GM21381 (cell line): ENCODE data around the gene KCNQ1.

Experiments
- ATAC-seq: cut with Tn5 transposase; IDR thresholded peaks from one replicate; pipeline ENCODE4 v1.9.1; 2021; ENCODE audit warnings: mild to moderate bottlenecking, moderate library complexity; ENCODE audit not compliant: unreplicated experiment

The KCNQ1 gene

DNA sequence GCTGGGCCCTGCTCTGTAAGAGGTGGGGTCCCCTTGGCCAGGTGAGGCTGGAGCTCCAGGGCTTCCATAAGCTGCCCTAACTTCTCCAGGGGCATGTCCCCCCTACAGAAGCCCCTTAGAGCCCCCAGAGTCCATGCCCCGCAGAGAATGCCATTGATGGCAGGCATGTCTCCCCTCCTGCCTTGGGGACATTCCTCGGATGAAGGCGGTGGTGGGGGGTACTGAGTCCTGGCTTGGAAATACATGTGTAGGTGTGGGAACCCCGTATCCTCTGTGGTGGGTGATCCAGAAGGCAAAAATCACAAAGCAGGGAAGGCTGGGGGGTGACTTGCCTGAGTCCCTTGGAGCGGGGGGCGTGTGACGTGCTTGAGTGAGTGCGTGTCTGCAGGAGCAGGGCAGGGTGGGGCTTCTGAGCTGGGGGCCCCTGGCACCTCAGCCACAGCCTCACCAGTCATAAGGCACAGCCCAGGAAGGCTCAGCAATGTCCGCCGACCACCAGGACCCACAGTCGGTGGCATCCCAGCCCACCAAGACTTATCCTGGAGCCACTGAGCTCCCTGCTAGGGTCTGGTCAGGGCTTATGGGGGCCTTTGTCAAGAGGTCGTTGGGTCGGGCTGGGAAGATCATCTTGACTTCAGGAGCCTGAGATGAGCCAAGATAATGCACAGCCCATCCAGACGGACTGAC is 324.7 kb downstream of the KCNQ1 start:
- ATAC-seq = no peak

DNA sequence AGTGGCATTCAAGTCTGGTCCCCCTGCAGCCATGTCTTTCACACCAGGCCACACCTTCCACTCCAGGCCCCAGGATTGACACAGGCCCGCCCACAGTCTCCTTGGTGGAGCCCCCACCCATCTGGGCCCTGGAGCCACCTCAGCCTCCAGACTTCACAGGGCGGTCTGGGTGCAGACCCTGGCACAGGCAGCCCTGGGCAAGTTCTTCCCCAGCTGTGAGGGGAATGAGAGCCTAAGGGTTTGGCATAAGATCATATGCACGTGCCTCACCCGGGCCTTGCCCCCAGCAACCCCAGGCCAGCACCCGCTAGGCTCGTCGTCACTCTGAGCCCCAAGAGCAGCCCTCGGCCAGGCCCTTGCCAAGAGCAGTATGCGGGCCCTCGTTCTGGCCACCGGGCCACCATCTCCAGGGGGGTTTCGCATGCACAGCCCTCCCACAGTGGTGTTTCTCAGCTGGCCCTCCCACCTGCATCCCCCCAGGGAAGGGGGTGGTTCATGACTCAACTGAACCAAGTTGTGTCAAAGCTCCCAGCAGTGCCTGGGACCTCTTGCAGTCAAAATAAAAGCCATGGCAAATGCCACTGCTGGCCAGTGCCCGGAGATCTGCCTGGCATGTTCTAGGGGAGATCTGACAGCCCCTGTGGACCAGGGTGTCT is 325.4 kb downstream of the KCNQ1 start:
- no peak for ATAC-seq

DNA sequence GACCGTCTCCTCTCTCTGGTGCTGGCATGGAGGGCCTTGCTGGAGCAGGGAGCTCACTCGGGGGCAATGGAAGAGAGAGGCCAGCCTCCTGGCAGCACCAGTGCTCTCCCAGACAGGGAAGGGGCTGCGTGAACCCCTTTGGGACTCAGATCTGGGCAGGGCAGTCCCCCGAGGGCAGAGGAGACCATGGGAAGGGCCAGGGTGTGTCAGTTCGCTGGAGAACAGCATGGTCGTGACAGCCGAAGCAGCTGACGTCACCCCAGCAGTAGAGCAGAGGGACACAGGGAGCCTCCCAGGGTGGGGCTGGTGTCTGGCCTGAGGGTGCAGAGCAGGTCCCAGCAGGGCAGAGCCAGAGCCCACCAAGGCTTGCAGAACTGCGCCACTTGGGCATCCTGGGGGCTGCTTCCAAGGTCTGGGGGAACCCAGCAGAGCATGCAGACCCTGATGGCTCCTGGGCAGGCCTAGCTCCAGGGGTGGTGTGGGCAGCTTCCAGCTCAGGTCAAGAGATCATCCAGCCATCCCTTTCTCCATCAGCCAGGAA is 326.0 kb downstream of the KCNQ1 start:
- ATAC-seq = no peak

DNA sequence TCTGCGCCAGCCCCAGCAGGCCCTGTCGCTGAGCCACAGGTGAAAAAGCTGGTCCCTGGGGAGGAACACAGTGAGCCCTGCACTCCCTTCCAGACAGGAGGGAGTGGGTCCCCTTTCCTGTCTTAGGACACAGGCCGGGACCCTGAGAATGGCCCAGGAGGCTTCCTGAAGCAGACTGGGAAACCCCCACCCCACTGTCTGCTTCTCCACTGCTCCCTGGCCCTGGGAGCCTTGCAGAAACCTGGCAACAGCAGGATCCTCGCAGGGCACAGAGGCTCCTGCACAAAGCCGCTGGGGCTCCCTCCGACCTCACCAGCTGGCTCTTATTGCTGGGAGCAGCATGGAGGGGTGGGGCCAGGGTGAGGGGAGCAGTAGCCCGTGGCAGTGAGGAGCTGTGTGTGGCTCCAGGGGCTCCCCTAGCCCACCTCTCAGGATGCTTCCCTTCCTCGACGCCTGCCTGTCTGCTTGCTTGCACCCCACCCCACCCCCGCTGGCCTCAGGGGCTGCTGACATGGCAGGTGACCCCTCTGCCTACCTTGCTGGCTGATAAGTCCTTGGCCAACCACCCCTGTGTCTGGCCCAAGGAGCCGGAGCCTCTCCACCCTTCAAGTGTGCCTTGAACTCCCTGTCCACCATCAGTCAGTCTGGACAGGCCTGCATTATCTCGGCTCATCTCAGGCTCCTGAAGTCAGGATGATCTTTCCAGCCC is 327.1 kb downstream of the KCNQ1 start:
- ATAC-seq = no peak

DNA sequence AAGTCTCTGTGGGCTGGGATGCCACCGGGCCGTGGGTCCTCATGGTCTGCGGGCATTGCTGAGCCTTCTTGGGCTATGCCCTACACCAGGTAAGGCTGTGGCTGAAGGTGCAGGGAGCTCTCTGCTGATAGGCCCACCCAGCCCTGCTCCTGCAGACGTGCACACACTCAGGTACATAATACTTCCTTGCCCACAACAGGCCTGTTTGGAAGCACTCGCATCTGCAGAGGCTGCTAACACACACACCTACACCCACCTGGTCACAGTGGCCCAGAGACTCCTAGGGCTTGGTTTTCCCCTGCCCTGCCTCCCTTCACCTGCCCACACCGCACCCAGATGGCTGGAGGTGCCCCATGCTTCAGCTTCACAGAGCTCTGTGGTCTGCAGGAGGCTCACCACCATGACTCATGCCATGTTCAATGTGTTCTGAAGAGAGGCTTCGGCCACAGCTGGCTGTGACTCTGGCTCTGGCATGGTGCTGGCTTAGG is 327.8 kb downstream of the KCNQ1 start:
- no peak for ATAC-seq

DNA sequence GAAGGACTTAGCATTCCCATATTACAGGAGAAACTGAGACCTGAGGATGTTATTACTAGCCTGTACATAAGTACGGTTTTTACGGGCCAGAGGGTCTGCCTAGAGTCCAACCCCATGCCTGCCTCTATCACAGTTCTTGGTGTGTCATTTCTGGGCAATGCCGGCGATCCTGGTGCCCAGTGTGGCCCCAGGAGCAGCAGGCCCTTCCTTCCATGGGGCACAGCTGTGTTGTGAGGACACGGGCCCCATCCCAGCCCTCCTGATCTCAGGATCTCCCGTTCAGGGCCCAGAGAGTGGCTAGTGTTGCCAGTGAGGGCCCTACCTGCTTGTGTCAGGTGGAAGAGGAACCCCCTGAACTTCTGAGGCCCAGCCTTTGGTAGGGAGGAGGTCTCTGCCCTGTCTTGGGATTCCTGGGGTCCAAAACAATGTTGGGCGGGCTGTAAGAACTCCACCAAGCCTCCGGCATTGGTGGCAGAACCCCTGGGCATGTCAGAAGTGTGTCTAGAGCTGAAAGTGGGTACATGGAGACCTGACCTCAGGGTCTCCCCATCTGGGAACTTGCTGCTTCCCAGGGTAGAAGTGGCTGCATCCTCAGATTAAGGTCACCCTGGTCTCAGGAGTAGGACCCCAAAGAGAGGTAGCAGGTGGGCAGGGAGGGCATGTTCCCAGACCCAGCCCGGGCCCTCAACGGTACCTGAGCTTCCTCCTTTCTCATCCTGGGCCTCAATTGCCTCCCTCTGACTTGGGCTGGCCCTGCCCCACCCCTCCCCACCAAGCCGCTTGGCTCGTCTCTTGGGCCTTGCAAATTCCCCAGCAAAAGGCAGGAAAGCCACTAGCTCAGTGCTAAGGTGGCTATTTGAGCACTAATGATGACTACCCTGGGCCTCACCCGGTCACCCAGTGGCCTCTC is 329.6 kb downstream of the KCNQ1 start:
- no peak for ATAC-seq

DNA sequence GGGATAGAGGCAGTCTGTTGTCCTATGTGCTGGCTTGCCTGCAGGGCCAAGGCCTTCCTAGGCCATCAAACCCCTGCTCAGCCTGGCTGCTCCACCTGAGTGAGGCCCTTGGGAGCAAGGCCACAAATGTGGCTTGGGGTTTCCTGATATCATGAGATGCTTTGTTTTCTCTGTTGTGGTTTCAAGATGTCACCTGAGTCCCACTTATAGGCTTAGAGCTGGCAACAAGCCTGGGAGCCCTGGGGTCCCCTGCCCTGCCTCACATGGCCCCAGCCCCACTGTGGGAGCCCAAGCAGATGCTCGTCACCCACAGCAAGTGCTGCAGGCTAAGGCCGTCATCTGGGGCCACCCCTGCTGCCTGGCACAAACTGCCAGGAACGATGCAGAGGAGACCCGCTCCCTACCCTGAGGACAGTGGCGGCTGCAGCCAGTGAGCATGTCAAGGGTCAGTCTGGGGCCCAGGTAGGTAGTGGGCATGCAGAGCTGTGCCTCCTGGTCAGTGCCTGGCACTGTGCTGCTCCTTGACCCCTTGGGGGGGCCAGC is 330.3 kb downstream of the KCNQ1 start:
- ATAC-seq = no peak

DNA sequence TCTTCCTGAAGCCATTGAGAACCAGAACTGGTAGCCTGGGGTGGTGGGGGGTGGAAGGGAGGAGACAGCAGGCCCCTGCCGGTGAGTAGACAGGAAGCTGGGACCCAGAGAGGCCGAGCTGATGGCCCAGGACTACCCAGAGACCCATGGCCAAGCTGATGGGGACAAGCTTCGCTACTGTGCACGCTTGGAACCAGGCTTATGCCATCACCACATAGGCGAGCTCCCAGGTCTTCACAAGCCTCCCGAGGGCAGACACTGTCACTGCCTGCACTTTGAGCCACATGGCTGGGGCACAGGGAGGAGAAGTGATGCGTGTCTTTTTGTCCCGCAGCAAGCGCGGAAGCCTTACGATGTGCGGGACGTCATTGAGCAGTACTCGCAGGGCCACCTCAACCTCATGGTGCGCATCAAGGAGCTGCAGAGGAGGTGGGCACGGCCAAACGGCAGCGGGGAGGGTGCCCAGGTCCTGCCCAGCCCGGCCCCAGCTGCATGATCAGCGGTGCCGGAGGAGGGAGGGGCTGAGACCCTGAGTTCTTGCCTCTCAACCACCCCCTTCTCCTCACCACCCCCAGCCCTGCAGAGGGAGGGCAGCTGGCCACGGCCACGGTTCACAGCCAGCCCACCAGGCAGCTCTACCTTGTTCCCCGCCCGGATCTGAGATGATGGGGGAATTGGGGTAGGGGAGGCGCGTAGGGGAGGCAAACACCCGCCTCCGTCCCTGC is 331.0 kb downstream of the KCNQ1 start:
- ATAC-seq = no peak

DNA sequence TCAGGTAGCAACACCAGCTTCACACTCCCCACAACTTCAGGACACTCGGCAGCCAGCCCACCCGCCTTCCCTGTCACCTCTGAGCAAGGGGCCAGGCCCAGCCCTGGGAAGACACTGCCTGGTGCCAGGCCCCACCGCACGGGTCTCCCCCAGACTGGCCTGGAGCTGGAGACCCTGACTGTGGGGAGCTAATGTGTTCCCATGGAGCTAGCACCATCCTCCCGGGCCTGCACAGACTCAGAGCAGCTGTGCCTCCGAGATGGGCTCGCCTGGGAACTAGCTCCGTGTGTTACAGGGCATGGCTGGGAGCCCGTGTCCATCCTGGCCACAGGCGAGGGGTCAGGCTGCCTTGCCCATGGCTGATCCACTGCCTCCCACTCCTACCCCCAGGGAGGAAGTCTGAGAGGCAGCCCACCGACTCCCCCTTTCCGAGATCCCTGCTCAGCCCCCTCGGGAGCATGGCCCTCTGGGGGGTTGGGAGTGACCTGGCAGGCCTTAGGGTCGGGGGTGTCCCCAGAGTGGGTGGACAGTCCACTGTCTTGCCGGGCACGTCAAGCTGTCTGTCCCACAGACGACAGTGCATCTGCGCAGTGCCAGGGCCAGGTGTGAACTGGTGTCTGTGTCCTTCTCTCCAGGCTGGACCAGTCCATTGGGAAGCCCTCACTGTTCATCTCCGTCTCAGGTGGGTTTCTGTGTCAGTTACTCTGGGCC is 331.7 kb downstream of the KCNQ1 start:
- ATAC-seq = no peak

DNA sequence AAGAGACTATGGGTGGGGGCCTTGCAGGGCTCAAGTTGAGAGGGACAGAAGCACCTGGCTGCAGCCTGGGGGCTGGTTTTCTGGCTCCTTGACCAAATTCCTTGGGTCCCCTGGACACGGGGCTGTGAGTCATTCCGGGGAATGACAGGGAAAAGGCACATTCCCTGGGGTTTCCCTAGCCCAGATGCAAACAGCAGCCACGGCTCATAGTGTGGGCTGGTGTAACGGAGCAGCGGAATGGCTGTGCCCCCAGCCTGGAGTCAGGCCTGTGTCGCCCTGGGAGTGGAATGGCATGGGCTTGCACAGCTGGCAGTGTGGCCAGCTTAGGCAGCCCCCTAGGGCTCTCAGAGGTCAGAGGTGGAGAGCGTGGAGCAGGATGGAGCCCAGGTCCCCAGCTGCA is 332.6 kb downstream of the KCNQ1 start:
- ATAC-seq = no peak

DNA sequence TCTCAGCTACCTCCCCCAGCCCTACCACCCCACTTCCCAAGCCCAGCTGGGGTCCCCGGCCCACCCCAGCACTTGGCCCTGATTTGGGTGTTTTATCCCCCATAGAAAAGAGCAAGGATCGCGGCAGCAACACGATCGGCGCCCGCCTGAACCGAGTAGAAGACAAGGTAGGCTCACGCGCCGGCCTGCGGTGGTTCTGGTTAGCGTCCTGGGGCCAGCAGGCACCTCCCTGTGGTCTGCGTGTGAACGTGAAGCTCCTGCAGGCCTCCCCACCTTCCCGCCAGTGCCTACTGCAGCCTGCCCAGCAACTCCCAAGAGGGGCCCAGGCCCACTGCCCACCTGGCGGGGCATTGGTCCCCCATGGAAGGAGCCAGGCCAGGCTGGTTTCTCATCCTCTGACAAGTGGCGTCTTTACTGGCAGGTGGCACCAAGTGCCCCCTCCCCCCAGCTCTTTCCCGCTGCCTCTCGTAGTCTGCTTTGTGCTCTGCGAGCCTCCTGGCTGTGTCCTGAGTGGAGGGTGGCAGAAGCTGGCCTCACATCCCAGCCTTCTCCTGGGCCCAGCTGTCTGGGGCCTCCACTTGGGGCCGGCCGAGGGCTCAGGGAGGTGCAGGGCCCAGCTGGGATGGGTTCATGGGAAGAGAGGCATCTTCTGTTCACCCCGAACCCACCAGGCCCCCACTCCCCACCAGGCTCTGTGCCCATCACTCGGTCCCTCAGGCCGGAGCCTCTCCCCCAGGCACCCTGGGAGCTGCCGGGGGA is 333.2 kb downstream of the KCNQ1 start:
- ATAC-seq = no peak

DNA sequence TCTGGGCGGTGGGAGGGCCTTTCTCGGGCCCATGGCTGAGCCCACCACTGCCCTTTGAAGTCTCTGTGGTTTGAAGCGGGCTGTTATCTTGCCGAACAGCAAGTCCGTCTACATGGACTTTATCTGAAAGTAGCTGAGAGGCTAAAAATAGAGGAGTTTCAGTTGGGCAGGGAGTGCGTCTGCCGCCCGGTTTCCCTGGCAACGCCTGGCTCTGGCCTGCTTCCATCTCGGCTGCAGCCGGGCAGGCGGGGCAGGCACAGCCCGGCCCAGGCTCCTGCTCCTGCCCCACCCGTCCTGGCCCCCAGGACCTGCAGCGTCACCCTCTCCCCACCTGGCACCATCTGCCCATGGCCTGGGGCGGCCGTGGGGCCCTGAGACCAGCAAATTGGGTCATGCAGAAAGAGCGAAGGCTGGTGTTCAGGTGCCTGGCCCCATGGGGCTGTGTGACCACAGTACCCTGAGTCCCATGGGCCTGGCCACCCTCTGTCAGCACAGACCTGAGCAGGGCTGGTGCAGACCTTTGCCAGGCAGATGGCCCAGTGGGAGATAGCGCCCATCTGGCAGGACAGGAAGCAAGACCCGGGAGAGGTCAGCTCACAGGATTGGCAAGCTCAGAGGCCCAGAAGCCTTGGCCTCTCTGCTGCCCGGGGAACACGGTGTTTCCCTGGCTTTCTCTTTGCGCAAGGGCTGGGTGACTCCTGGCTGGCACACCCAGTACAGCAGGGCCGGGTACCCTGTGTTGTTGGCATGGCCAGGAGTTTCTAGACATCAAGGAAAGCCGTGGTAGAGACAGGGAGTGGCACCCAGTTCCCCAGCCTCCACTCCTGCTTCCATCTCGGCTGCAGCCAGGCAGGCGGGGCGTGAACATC is 334.1 kb downstream of the KCNQ1 start:
- ATAC-seq = no peak

DNA sequence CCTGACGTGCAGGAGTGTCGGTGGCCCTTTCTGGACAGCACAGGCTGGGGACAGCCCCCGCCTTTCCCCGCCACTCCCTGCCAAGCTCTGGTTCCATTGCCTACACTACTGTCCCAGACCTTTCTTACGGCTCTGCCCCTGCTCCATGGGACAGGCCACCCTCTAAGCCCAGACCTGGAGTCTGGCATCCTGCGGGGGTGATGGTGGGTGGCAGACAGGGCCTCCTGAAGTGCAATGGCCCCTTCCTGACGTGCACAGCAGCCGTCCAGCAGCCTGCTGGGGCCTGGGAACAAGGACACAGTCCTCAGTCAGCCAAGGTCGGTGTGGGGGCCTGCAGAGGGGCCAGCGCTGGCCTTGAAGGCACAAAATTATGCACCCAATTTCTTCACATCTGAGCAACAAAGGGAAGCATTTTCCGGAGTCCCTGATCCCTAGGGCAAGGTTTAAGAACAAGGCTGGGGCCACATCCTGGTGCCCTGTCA is 334.7 kb downstream of the KCNQ1 start:
- no peak for ATAC-seq

DNA sequence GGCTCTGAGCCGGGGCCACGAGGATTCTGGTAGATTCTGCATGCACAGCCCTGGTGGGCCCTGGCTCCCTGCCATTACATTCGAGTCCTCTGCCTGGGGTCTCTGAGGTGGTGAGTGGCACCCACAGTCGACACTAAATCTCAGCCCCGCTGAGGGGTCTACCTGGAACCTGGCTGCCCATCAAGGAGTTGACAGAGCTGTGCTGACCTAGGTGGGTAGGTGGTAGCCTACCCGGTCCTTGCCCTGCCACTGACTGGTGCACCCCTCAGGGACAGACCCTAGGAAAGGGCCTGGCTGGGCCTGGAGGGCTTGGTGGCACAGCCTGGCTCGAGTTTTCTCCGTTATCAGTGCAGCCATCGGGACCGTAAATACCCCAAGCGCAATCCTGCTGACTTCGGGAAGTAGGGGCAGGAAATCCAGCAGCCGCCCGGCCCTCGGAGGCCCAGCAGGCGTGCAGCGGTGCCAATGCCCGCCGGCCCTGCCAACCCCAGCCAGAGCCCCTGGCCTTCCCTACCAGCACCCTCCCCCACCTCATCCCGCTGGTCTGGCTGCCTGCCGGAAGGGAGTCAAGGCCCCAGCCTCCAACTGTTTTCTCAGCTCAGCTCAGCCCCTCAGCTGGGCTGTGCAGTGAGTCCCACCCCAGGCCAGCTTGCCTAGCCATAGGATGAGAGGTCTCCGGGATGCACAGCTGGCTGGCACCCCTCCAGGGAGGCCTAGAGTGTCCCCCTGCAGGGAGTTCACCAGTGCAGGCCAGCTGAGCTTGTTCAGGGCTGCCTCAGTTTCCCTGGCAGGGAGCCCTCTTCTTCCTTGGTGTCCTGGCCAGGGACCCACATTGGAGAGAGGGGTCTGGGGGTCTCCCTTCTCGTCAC is 335.4 kb downstream of the KCNQ1 start:
- ATAC-seq = no peak

DNA sequence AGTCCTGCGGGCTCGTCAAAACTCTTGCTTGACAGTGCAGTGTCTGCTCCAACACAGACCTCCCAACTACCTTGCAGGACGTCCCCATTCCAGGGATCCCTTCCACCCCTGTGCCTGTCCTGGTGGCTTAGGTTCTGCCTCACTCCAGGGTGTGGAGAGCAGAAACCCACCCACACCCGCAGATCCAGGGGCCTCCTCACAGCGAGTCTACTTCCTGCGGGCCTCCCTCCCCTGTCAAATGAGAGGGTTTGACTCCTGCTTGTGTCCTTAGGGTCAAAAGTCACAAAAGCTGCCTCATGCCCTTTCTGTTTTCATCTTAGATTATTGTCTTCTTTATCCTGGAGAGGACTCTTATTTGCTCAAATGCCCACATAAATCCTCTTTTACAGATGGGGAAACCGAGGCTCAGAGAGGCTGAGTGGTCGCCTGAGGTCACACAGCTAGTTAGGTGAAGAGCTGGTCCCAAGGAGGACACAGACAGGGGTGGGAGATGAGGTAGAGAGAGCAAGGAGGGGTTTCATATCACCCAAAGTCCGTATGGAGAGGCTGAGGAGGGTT is 336.1 kb downstream of the KCNQ1 start:
- ATAC-seq = no peak
